PC-3 (cell line): Measurements from ENCODE around the gene ORM2. TPM values are rescaled to one million over a fixed set of nuclear protein-coding genes. Genes with fewer than 3 reads are reported as not detected.

ENCODE experiments used
- ATAC-seq: fragments of 200-7000 bp; cut with Tn5 transposase; 2 replicates; pipeline ENCODE4 v1.9.1; 2020; ENCODE audit warnings: mild to moderate bottlenecking, moderate library complexity
- BruUV-seq: library from RNA; stranded (reverse); fragments of 400-500 nt; replicated peaks from 2 replicates; lab custom pipeline; 2021; lab: Mats Ljungman, UMichigan
- CTCF ChIA-PET: fragments of 300-600 bp; sonication (Branson Sonifier 250); formaldehyde crosslinking; loops from one replicate; lab custom pipeline; 2022; ENCODE audit warnings: antibody characterized with exemption; lab: Charles Lee
- POLR2A ChIA-PET: fragments of 300-600 bp; sonication (Branson Sonifier 250); formaldehyde crosslinking; loops from one replicate; lab custom pipeline; 2022; ENCODE audit warnings: antibody characterized with exemption; ENCODE audit not compliant: unreplicated experiment; lab: Charles Lee
- DNase-seq: peaks from one replicate; pipeline ENCODE4 v3.0.0-alpha.2; 2015
- H2AFZ ChIP-seq: fragments of 300-600 bp; sonication (generic); 2 replicates; pipeline ENCODE4 v1.6.0; 2016; ENCODE audit warnings: antibody characterized with exemption, low read length
- H3F3A ChIP-seq: fragments of 300-600 bp; sonication (generic); one replicate; pipeline ENCODE4 v1.6.0; 2017; ENCODE audit warnings: antibody characterized with exemption, low read length, control low read depth, mild to moderate bottlenecking; ENCODE audit not compliant: unreplicated experiment
- H3K27ac ChIP-seq: fragments of 300-600 bp; sonication (generic); 2 replicates; pipeline ENCODE4 v1.5.1; 2016; ENCODE audit warnings: mild to moderate bottlenecking, low read length
- H3K27me3 ChIP-seq: fragments of 300-600 bp; sonication (generic); 2 replicates; pipeline ENCODE4 v1.6.1; 2016; ENCODE audit warnings: low read length, mixed read lengths
- H3K36me3 ChIP-seq: fragments of 300-600 bp; sonication (generic); 2 replicates; pipeline ENCODE4 v1.6.1; 2016; ENCODE audit warnings: low read depth, mixed run types, low read length, mixed read lengths
- H3K4me1 ChIP-seq: fragments of 300-600 bp; sonication (generic); 2 replicates; pipeline ENCODE4 v1.5.1; 2016; ENCODE audit warnings: low read length; ENCODE audit not compliant: insufficient read depth
- H3K4me2 ChIP-seq: fragments of 300-600 bp; sonication (generic); 2 replicates; pipeline ENCODE4 v1.6.0; 2016; ENCODE audit warnings: low read length
- H3K4me3 ChIP-seq: fragments of 300-600 bp; sonication (generic); 2 replicates; pipeline ENCODE4 v1.5.1; 2016; ENCODE audit warnings: mild to moderate bottlenecking, low read length, mixed read lengths
- H3K79me2 ChIP-seq: fragments of 300-600 bp; sonication (generic); 2 replicates; pipeline ENCODE4 v1.6.1; 2017; ENCODE audit warnings: low read length, mixed read lengths
- H3K9ac ChIP-seq: fragments of 300-600 bp; sonication (generic); 2 replicates; pipeline ENCODE4 v1.6.0; 2016; ENCODE audit warnings: mild to moderate bottlenecking, low read length
- H3K9me2 ChIP-seq: fragments of 300-600 bp; sonication (generic); replicated peaks from 2 replicates; pipeline ENCODE4 v1.6.1; 2016; ENCODE audit warnings: mixed run types, low read length, mixed read lengths
- H3K9me3 ChIP-seq: fragments of 300-600 bp; sonication (generic); 2 replicates; pipeline ENCODE4 v1.6.1; 2016; ENCODE audit warnings: low read length, mixed read lengths
- H4K20me1 ChIP-seq: fragments of 300-600 bp; sonication (generic); 2 replicates; pipeline ENCODE4 v1.6.1; 2016; ENCODE audit warnings: low read length, mixed read lengths
- EZH2 ChIP-seq: fragments of 300-600 bp; sonication (generic); IDR thresholded peaks from one replicate; pipeline ENCODE4 v1.6.1; 2017; ENCODE audit warnings: antibody characterized with exemption, mild to moderate bottlenecking, low read length; ENCODE audit not compliant: unreplicated experiment
- EZH2phosphoT487 ChIP-seq: fragments of 300-600 bp; sonication (generic); IDR thresholded peaks from 2 replicates; pipeline ENCODE4 v1.6.1; 2018; ENCODE audit warnings: mild to moderate bottlenecking, antibody characterized with exemption, low read length, borderline replicate concordance
- intact Hi-C: fragments of 100-400 bp; cut with micrococcal nuclease; formaldehyde crosslinking; loops from 2 replicates; pipeline ENCODE4 v1.9.0; 2023
- total RNA-seq: library from RNA; depleted of rRNA; stranded (reverse); fragments of >200 nt; gene quantifications from 2 replicates; pipeline ENCODE4 v1.2.3, GENCODE V29; 2014
- TF ChIP-seq, protein P1 (sequence below): fragments of 300-600 bp; sonication (generic); conservative IDR thresholded peaks from 2 replicates; pipeline ENCODE4 v1.5.1; 2017; ENCODE audit warnings: antibody characterized with exemption, low read depth, mild to moderate bottlenecking, low read length

ORM2 gene
- total RNA-seq, 1 experiment from 2014 or later, result not detected

DNA sequence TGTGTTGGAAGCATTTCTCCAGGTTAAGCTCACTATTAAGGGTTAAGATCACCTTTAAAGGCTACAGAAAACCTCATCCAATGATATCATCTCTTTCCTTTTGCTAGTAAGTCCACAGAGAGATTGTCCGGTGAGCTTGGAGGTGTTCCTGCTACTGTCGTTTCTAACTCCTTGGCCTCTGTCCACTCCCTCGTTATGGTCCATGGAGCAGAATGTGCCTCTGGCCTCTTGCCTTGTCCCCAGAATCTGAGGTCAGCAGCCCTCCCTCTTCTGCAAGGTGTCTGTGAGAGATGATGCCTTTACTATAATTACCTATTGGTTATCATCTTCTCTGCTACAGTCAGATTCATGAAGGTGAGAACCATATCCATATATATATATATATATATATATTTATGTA is 15.0 kb downstream of the ORM2 start:
- H3K9ac ChIP-seq, result no peak overlapping the region
- POLR2A ChIA-PET, result no interaction called here
- H3K4me3 ChIP-seq, result no peak overlapping the region
- intact Hi-C loops, result no loop called here
- ATAC-seq (no peak), DNase-seq (no peak)
- H3K27me3 ChIP-seq, result no peaks in the 10 kb centered on the region
- no peaks in the 10 kb centered on the region for H4K20me1 ChIP-seq
- H3K4me2 ChIP-seq, result no peak overlapping the region
- H3K79me2 ChIP-seq, result no peaks in the 10 kb centered on the region
- H2AFZ ChIP-seq, result no peak overlapping the region
- no TSS peak for BruUV-seq
- CTCF ChIA-PET, result no interaction called here
- H3K9me3 ChIP-seq, result no peaks in the 10 kb centered on the region
- no peaks in the 10 kb centered on the region for H3K36me3 ChIP-seq
- TF ChIP-seq EZH2 (no peak), EZH2phosphoT487 (no peak)
- TF ChIP-seq, protein P1, sequence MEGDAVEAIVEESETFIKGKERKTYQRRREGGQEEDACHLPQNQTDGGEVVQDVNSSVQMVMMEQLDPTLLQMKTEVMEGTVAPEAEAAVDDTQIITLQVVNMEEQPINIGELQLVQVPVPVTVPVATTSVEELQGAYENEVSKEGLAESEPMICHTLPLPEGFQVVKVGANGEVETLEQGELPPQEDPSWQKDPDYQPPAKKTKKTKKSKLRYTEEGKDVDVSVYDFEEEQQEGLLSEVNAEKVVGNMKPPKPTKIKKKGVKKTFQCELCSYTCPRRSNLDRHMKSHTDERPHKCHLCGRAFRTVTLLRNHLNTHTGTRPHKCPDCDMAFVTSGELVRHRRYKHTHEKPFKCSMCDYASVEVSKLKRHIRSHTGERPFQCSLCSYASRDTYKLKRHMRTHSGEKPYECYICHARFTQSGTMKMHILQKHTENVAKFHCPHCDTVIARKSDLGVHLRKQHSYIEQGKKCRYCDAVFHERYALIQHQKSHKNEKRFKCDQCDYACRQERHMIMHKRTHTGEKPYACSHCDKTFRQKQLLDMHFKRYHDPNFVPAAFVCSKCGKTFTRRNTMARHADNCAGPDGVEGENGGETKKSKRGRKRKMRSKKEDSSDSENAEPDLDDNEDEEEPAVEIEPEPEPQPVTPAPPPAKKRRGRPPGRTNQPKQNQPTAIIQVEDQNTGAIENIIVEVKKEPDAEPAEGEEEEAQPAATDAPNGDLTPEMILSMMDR, result no peak
- H3K27ac ChIP-seq, result no peak overlapping the region
- no peaks in the 10 kb centered on the region for H3K9me2 ChIP-seq
- H3K4me1 ChIP-seq, result peaks cover 11% of the 10 kb centered on the region
- H3F3A ChIP-seq, result no peaks in the 10 kb centered on the region

GRCh38 chr9:114345493-114346065 is 15.9 kb downstream of the ORM2 start:
- no peak overlapping the region for H3K4me2 ChIP-seq
- ATAC-seq (no peak), DNase-seq (no peak)
- no peak overlapping the region for H3K27ac ChIP-seq
- H3K27me3 ChIP-seq, result no peaks in the 10 kb centered on the region
- POLR2A ChIA-PET, result no interaction called here
- intact Hi-C loops, result no loop called here
- TF ChIP-seq, protein P1, result no peak
- TF ChIP-seq EZH2 (no peak), EZH2phosphoT487 (no peak)
- H2AFZ ChIP-seq, result no peak overlapping the region
- no peak overlapping the region for H3K9ac ChIP-seq
- peaks cover 12% of the 10 kb centered on the region for H3K4me1 ChIP-seq
- no peaks in the 10 kb centered on the region for H3K9me2 ChIP-seq
- no peaks in the 10 kb centered on the region for H4K20me1 ChIP-seq
- H3K4me3 ChIP-seq, result no peak overlapping the region
- no peaks in the 10 kb centered on the region for H3K9me3 ChIP-seq
- H3F3A ChIP-seq, result no peaks in the 10 kb centered on the region
- H3K79me2 ChIP-seq, result no peaks in the 10 kb centered on the region
- BruUV-seq, result no TSS peak
- no peaks in the 10 kb centered on the region; the same call in 1 of the 2 replicates for H3K36me3 ChIP-seq
- CTCF ChIA-PET, result no interaction called here

DNA sequence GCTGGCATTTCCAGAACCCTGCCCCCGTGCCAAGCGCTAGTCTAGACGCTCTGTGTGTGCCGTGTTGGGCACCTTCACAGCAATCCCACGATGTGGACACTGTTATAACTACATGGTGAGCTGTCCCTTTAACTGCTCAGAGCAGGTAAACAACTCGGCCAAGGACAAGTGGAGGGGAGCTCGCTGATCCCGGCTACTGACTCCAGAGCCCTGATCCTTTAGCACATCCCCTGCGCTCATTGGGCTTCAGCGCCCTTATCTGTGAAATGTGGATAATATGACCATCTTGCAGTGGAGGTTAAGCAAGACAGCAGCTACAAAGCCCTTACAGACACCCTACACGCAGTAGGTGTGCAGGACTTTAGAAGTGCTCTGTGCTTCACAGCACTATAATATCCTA is 16.5 kb downstream of the ORM2 start:
- no peak overlapping the region for H3K4me3 ChIP-seq
- H3K9me3 ChIP-seq, result no peaks in the 10 kb centered on the region
- no peak overlapping the region for H3K4me2 ChIP-seq
- ChIA-PET POLR2A (no interaction called here), CTCF (no interaction called here)
- TF ChIP-seq, protein P1, result no peak
- TF ChIP-seq EZH2phosphoT487, result no peak
- TF ChIP-seq EZH2, result no peak
- H3K9ac ChIP-seq, result no peak overlapping the region
- H2AFZ ChIP-seq, result no peak overlapping the region
- no peak overlapping the region for H3K27ac ChIP-seq
- peaks cover 12% of the 10 kb centered on the region for H3K4me1 ChIP-seq
- BruUV-seq, result no TSS peak
- no peak for DNase-seq
- no peaks in the 10 kb centered on the region for H3K9me2 ChIP-seq
- H3K27me3 ChIP-seq, result no peaks in the 10 kb centered on the region
- intact Hi-C loops, result no loop called here
- H3K36me3 ChIP-seq, result no peaks in the 10 kb centered on the region; the same call in 1 of the 2 replicates
- no peak for ATAC-seq
- H3K79me2 ChIP-seq, result no peaks in the 10 kb centered on the region
- H3F3A ChIP-seq, result no peaks in the 10 kb centered on the region
- no peaks in the 10 kb centered on the region for H4K20me1 ChIP-seq
